ENCODE measurements around the gene GLI2. TPM values are rescaled to one million over a fixed set of nuclear protein-coding genes. Genes with fewer than 3 reads are reported as not detected.

Gene GLI2
- polyA plus RNA-seq, 3 donors from 2014 or later: not detected

GRCh38 chr2:120761164-120761861, 25.6 kb downstream of the GLI2 start:
- Mint-ChIP-seq H3K9me3 (peaks cover 0 to 4% (median 0%) of the 10 kb centered on the region in 6 donors), H3K27me3 (ENCODE audit: low read depth in 3 of 3) (peaks cover 0 to 2% (median 0%) of the 10 kb centered on the region in 3 donors), H3K27ac (no peak overlapping the region), H3K4me3 (no peak overlapping the region), H3K36me3 (no peaks in the 10 kb centered on the region), H3K4me1 (no peaks in the 10 kb centered on the region)
- no peak for DNase-seq

GRCh38 chr2:120761911-120762310, 26.2 kb downstream of the GLI2 start:
- H3K36me3 Mint-ChIP-seq: no peaks in the 10 kb centered on the region
- DNase-seq: no peak
- no peak overlapping the region for H3K4me3 Mint-ChIP-seq
- H3K27me3 Mint-ChIP-seq (ENCODE audit: low read depth in 3 of 3): peaks cover 0 to 2% (median 0%) of the 10 kb centered on the region in 3 donors
- H3K9me3 Mint-ChIP-seq: peaks cover 0 to 3% (median 0%) of the 10 kb centered on the region in 6 donors
- H3K27ac Mint-ChIP-seq: no peak overlapping the region
- H3K4me1 Mint-ChIP-seq: no peaks in the 10 kb centered on the region

- Mint-ChIP-seq H3K4me3 (no peak overlapping the region), H3K36me3 (no peaks in the 10 kb centered on the region), H3K27me3 (ENCODE audit: low read depth in 3 of 3) (peaks cover 0 to 2% (median 0%) of the 10 kb centered on the region in 3 donors), H3K27ac (no peak overlapping the region), H3K9me3 (peaks cover 0 to 1% (median 0%) of the 10 kb centered on the region in 6 donors), H3K4me1 (no peaks in the 10 kb centered on the region)
- DNase-seq: no peak
Measured at GRCh38 chr2:120762341-120763061, 26.8 kb downstream of the GLI2 start.

GRCh38 chr2:120763508-120763907, 27.8 kb downstream of the GLI2 start:
- Mint-ChIP-seq H3K9me3 (peaks cover 0 to 1% (median 0%) of the 10 kb centered on the region in 6 donors), H3K27ac (no peak overlapping the region), H3K4me1 (no peaks in the 10 kb centered on the region), H3K27me3 (ENCODE audit: low read depth in 3 of 3) (peaks cover 0 to 2% (median 0%) of the 10 kb centered on the region in 3 donors), H3K4me3 (no peak overlapping the region), H3K36me3 (no peaks in the 10 kb centered on the region)
- DNase-seq: no peak

GRCh38 chr2:120763931-120764330, 28.3 kb downstream of the GLI2 start:
- DNase-seq: no peak
- no peaks in the 10 kb centered on the region for H3K4me1 Mint-ChIP-seq
- H3K36me3 Mint-ChIP-seq: no peaks in the 10 kb centered on the region
- H3K9me3 Mint-ChIP-seq: peaks cover 0 to 1% (median 0%) of the 10 kb centered on the region in 6 donors
- H3K27ac Mint-ChIP-seq: no peak overlapping the region
- no peak overlapping the region for H3K4me3 Mint-ChIP-seq
- peaks cover 0 to 2% (median 0%) of the 10 kb centered on the region in 3 donors for H3K27me3 Mint-ChIP-seq (ENCODE audit: low read depth in 3 of 3)

GRCh38 chr2:120764492-120764891, 28.8 kb downstream of the GLI2 start:
- no peak for DNase-seq
- H3K9me3 Mint-ChIP-seq: peaks cover 0 to 1% (median 0%) of the 10 kb centered on the region in 6 donors
- no peak overlapping the region for H3K4me3 Mint-ChIP-seq
- no peaks in the 10 kb centered on the region for H3K4me1 Mint-ChIP-seq
- no peak overlapping the region for H3K27ac Mint-ChIP-seq
- peaks cover 0 to 2% (median 0%) of the 10 kb centered on the region in 3 donors for H3K27me3 Mint-ChIP-seq (ENCODE audit: low read depth in 3 of 3)
- H3K36me3 Mint-ChIP-seq: no peaks in the 10 kb centered on the region

- Mint-ChIP-seq H3K36me3 (no peaks in the 10 kb centered on the region), H3K9me3 (peaks cover 0 to 1% (median 0%) of the 10 kb centered on the region in 6 donors), H3K27me3 (ENCODE audit: low read depth in 3 of 3) (peaks cover 0 to 2% (median 0%) of the 10 kb centered on the region in 3 donors), H3K4me1 (no peaks in the 10 kb centered on the region), H3K27ac (no peak overlapping the region), H3K4me3 (no peak overlapping the region)
- DNase-seq: no peak
Measured at GRCh38 chr2:120764991-120765677, 29.5 kb downstream of the GLI2 start.

- no peak overlapping the region for H3K27ac Mint-ChIP-seq
- no peak for DNase-seq
- no peaks in the 10 kb centered on the region for H3K4me1 Mint-ChIP-seq
- peaks cover 0 to 2% (median 0%) of the 10 kb centered on the region in 3 donors for H3K27me3 Mint-ChIP-seq (ENCODE audit: low read depth in 3 of 3)
- H3K36me3 Mint-ChIP-seq: no peaks in the 10 kb centered on the region
- H3K9me3 Mint-ChIP-seq: no peaks in the 10 kb centered on the region
- no peak overlapping the region for H3K4me3 Mint-ChIP-seq
Measured at GRCh38 chr2:120765678-120766469, 30.2 kb downstream of the GLI2 start.

- no peak overlapping the region for H3K4me3 Mint-ChIP-seq
- no peaks in the 10 kb centered on the region for H3K4me1 Mint-ChIP-seq
- no peak for DNase-seq
- no peak overlapping the region for H3K27ac Mint-ChIP-seq
- H3K9me3 Mint-ChIP-seq: no peaks in the 10 kb centered on the region
- no peaks in the 10 kb centered on the region for H3K27me3 Mint-ChIP-seq (ENCODE audit: low read depth in 3 of 3)
- H3K36me3 Mint-ChIP-seq: no peaks in the 10 kb centered on the region
Measured at GRCh38 chr2:120766470-120767351, 31.0 kb downstream of the GLI2 start.

GRCh38 chr2:120767486-120768005, 31.9 kb downstream of the GLI2 start:
- Mint-ChIP-seq H3K27ac (no peak overlapping the region), H3K36me3 (no peaks in the 10 kb centered on the region), H3K9me3 (no peaks in the 10 kb centered on the region), H3K4me1 (no peaks in the 10 kb centered on the region), H3K27me3 (ENCODE audit: low read depth in 3 of 3) (no peaks in the 10 kb centered on the region), H3K4me3 (no peak overlapping the region)
- no peak for DNase-seq

GRCh38 chr2:120768112-120769048, 32.7 kb downstream of the GLI2 start:
- no peaks in the 10 kb centered on the region for H3K9me3 Mint-ChIP-seq
- no peaks in the 10 kb centered on the region for H3K4me1 Mint-ChIP-seq
- H3K4me3 Mint-ChIP-seq: no peak overlapping the region
- no peak for DNase-seq
- no peaks in the 10 kb centered on the region for H3K36me3 Mint-ChIP-seq
- no peak overlapping the region for H3K27ac Mint-ChIP-seq
- no peaks in the 10 kb centered on the region for H3K27me3 Mint-ChIP-seq (ENCODE audit: low read depth in 3 of 3)
